Right lobe of liver (tissue), 4 donors: ENCODE data around the gene OR10H5.

Experiments used
- POLR2A ChIP-seq: fragments of 450-650 bp; IDR thresholded peaks from one replicate; pipeline ENCODE4 v1.6.1; 2017; ENCODE audit warnings: antibody characterized with exemption, mild to moderate bottlenecking
- TF ChIP-seq, protein P1 (sequence below), 4 donors: fragments of 200-600 bp in 3 of 4; fragments of 450-650 bp in 1 of 4; IDR thresholded peaks; one replicate each; pipeline versions ENCODE4 v1.5.1 to v1.8.0; 2016 to 2022; ENCODE audit warnings: antibody characterized with exemption in 4 of 4, mild to moderate bottlenecking in 2 of 4
- donor health status: DM: no; HTN: no; CAD: no.
- donor health status: DM: no; HTN: no; CAD: no.
- donor health status: DM: no; HTN: yes; CAD: no.

DNA sequence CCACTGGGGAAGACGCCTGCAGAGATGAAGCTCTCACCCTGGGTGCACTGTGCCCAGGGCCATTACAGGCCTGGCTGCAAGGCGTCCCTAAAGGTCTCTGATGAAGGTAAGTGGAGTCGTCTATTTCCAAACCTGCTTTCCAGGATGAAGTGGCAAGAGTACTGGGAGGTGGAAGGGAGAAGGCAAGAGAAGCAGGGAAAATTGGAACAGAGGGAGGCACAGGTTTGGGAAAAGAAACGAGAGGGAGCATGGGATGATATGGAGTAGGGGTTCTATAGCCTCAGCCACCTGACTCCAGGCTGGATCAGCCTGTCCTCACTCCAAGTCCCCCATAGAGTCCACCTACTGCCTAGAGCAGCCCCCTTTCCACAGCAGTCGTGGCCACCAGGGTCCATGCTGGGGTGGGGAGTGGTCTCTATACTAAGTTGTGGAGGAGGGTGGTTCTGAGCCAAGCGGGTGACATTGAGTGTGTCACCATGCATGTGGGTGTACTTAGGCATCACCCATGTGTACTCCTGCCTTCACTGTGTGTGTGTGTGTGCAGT, at the start of gene OR10H5:
- TF ChIP-seq, protein P1, sequence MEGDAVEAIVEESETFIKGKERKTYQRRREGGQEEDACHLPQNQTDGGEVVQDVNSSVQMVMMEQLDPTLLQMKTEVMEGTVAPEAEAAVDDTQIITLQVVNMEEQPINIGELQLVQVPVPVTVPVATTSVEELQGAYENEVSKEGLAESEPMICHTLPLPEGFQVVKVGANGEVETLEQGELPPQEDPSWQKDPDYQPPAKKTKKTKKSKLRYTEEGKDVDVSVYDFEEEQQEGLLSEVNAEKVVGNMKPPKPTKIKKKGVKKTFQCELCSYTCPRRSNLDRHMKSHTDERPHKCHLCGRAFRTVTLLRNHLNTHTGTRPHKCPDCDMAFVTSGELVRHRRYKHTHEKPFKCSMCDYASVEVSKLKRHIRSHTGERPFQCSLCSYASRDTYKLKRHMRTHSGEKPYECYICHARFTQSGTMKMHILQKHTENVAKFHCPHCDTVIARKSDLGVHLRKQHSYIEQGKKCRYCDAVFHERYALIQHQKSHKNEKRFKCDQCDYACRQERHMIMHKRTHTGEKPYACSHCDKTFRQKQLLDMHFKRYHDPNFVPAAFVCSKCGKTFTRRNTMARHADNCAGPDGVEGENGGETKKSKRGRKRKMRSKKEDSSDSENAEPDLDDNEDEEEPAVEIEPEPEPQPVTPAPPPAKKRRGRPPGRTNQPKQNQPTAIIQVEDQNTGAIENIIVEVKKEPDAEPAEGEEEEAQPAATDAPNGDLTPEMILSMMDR (IDR thresholded peaks at IDR 0.05), result no peak
- no peak for TF ChIP-seq POLR2A
